WTC11 (cell line): ENCODE results near the gene TMUB1. TPM values are rescaled to one million over a fixed set of nuclear protein-coding genes. Genes with fewer than 3 reads are reported as not detected.

ENCODE experiments used
- ATAC-seq: fragments of 200-7000 bp; cut with Tn5 transposase; 2 replicates; pipeline ENCODE4 v1.10.0; 2021; ENCODE audit warnings: mild to moderate bottlenecking, moderate library complexity
- CTCF ChIA-PET: fragments of 300-600 bp; sonication (Branson Sonifier 250); formaldehyde crosslinking; loops from one replicate; lab custom pipeline; 2021; ENCODE audit warnings: antibody characterized with exemption; lab: Charles Lee
- POLR2A ChIA-PET: fragments of 350-600 bp; sonication (Branson Sonifier 250); formaldehyde crosslinking; loops from one replicate; lab custom pipeline; 2021; ENCODE audit warnings: antibody characterized with exemption; lab: Charles Lee
- DNase-seq: peaks from one replicate; pipeline ENCODE4 v3.0.0; 2021; ENCODE audit warnings: low spot score
- H3K27ac Mint-ChIP-seq: 2 replicates; pipeline ENCODE4 v1.8.0; 2021; ENCODE audit warnings: mixed read lengths
- H3K27me3 Mint-ChIP-seq: 2 replicates; pipeline ENCODE4 v1.8.0; 2021; ENCODE audit warnings: low read depth, mild to moderate bottlenecking, moderate library complexity, mixed read lengths
- H3K36me3 Mint-ChIP-seq: 2 replicates; pipeline ENCODE4 v1.8.0; 2021; ENCODE audit warnings: mixed read lengths
- H3K4me1 Mint-ChIP-seq: 2 replicates; pipeline ENCODE4 v1.8.0; 2022; ENCODE audit warnings: mixed read lengths
- H3K4me3 Mint-ChIP-seq: 2 replicates; pipeline ENCODE4 v1.8.0; 2021; ENCODE audit warnings: mild to moderate bottlenecking, moderate library complexity, mixed read lengths
- H3K9me3 Mint-ChIP-seq: 2 replicates; pipeline ENCODE4 v1.8.0; 2021; ENCODE audit warnings: mixed read lengths
- ETV6 ChIP-seq: sonication (generic); formaldehyde crosslinking; IDR thresholded peaks from 2 replicates; pipeline ENCODE4 v1.8.1; 2022; ENCODE audit warnings: mild to moderate bottlenecking, missing genetic modification reagents
- FOXP1 ChIP-seq: sonication (generic); formaldehyde crosslinking; IDR thresholded peaks from 2 replicates; pipeline ENCODE4 v1.8.0; 2022; ENCODE audit warnings: missing genetic modification reagents, mild to moderate bottlenecking, moderate library complexity, borderline replicate concordance
- IRF2 ChIP-seq: sonication (generic); formaldehyde crosslinking; IDR thresholded peaks from 2 replicates; pipeline ENCODE4 v1.8.0; 2022; ENCODE audit warnings: low read depth, missing genetic modification reagents, borderline replicate concordance
- KAT7 ChIP-seq: sonication (generic); formaldehyde crosslinking; IDR thresholded peaks from 2 replicates; pipeline ENCODE4 v1.8.1; 2023; ENCODE audit warnings: missing genetic modification reagents, mild to moderate bottlenecking, borderline replicate concordance
- NFATC4 ChIP-seq: fragments of 250-450 bp; sonication (Bioruptor Pico); IDR thresholded peaks from 2 replicates; pipeline ENCODE4 v1.9.0; 2021; ENCODE audit warnings: mild to moderate bottlenecking
- NFYB ChIP-seq: sonication (generic); formaldehyde crosslinking; conservative IDR thresholded peaks from 2 replicates; pipeline ENCODE4 v1.8.0; 2022; ENCODE audit warnings: low read depth, missing genetic modification reagents
- total RNA-seq: library from RNA; stranded (reverse); gene quantifications from 3 replicates; pipeline ENCODE4 v1.2.3, GENCODE V29; 2021
- TF ChIP-seq, protein P1 (sequence below): sonication (generic); formaldehyde crosslinking; IDR thresholded peaks from 2 replicates; pipeline ENCODE4 v1.8.0; 2023; ENCODE audit warnings: missing genetic modification reagents, mild to moderate bottlenecking, borderline replicate concordance
- TF ChIP-seq, protein P2 (sequence below): sonication (generic); formaldehyde crosslinking; IDR thresholded peaks from 2 replicates; pipeline ENCODE4 v1.8.1; 2022; ENCODE audit warnings: mild to moderate bottlenecking, moderate library complexity, missing genetic modification reagents
- TF ChIP-seq, protein P3 (sequence below): sonication (generic); formaldehyde crosslinking; IDR thresholded peaks from 2 replicates; pipeline ENCODE4 v1.8.1; 2023; ENCODE audit warnings: mild to moderate bottlenecking, missing genetic modification reagents, moderate library complexity
- TF ChIP-seq, protein P4 (sequence below): fragments of 250-450 bp; sonication (Bioruptor Pico); IDR thresholded peaks from 2 replicates; pipeline ENCODE4 v1.9.0; 2021; ENCODE audit warnings: mild to moderate bottlenecking, borderline replicate concordance
- TF ChIP-seq, protein P5 (sequence below): sonication (generic); formaldehyde crosslinking; conservative IDR thresholded peaks from 2 replicates; pipeline ENCODE4 v1.8.1; 2023; ENCODE audit warnings: mild to moderate bottlenecking, low read depth, missing genetic modification reagents, moderate library complexity
- TF ChIP-seq, protein P6 (sequence below): fragments of 250-450 bp; sonication (Bioruptor Pico); IDR thresholded peaks from 2 replicates; pipeline ENCODE4 v1.8.0; 2021; ENCODE audit warnings: mild to moderate bottlenecking
- TF ChIP-seq, protein P7 (sequence below): sonication (generic); formaldehyde crosslinking; IDR thresholded peaks from 2 replicates; pipeline ENCODE4 v1.8.1; 2023; ENCODE audit warnings: mild to moderate bottlenecking, missing genetic modification reagents
- TF ChIP-seq, protein P8 (sequence below): fragments of 250-450 bp; sonication (Bioruptor Pico); IDR thresholded peaks from 2 replicates; pipeline ENCODE4 v1.9.0; 2021; ENCODE audit warnings: moderate library complexity, mild to moderate bottlenecking, inconsistent platforms, borderline replicate concordance

TMUB1 gene
- total RNA-seq, 1 experiment from 2014 or later: 72.8 TPM

DNA sequence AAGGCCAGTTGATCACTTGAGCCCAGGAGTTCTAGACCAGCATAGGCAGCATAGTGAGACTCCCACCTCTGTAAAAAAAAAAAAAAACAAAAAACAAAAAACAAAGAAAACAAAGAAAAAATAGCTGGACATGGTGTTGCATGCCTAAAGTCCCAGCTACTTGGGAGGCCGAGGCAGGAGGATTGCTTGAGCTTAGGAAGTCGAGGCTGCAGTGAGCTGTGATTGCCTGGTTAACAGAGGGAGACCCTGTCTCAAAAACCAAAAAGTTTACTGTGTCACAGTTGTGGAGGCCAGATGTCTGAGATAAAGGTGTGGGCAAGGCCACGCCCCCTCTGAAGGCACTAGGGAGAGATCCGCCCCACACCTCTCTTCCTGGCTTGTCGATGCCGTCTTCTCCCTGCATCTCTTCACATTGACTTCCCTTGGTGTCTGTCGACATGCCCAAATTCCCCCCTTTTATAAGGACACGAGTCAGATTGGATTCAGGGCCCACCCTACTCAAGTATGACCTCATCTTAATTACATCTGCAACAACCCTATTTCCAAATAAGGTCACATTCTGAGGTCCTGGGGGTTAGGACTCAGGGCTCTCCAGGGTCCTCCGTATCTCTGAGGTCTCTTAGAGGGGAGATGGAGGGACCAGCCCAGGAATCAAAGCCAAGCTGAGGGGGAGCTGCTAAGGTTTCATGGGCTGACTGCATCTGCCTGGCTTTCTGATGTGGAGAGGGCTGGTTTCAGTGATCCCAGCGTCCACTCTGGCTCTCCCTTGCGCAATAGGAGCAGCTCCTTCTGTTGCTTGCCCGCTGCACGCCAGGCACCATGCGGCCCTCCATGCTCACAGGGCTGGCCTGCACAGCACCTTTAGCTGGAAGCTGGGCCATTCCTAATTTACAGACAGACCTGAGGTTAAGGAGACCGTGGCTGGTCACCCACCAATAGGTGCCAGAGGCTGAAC, 26.1 kb upstream of the TMUB1 start (continued):
- TF ChIP-seq, protein P1, sequence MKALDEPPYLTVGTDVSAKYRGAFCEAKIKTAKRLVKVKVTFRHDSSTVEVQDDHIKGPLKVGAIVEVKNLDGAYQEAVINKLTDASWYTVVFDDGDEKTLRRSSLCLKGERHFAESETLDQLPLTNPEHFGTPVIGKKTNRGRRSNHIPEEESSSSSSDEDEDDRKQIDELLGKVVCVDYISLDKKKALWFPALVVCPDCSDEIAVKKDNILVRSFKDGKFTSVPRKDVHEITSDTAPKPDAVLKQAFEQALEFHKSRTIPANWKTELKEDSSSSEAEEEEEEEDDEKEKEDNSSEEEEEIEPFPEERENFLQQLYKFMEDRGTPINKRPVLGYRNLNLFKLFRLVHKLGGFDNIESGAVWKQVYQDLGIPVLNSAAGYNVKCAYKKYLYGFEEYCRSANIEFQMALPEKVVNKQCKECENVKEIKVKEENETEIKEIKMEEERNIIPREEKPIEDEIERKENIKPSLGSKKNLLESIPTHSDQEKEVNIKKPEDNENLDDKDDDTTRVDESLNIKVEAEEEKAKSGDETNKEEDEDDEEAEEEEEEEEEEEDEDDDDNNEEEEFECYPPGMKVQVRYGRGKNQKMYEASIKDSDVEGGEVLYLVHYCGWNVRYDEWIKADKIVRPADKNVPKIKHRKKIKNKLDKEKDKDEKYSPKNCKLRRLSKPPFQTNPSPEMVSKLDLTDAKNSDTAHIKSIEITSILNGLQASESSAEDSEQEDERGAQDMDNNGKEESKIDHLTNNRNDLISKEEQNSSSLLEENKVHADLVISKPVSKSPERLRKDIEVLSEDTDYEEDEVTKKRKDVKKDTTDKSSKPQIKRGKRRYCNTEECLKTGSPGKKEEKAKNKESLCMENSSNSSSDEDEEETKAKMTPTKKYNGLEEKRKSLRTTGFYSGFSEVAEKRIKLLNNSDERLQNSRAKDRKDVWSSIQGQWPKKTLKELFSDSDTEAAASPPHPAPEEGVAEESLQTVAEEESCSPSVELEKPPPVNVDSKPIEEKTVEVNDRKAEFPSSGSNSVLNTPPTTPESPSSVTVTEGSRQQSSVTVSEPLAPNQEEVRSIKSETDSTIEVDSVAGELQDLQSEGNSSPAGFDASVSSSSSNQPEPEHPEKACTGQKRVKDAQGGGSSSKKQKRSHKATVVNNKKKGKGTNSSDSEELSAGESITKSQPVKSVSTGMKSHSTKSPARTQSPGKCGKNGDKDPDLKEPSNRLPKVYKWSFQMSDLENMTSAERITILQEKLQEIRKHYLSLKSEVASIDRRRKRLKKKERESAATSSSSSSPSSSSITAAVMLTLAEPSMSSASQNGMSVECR (CRISPR knock-in tag): no peak
- no peak for TF ChIP-seq NFATC4 (CRISPR knock-in tag)
- no peak for TF ChIP-seq ETV6 (CRISPR knock-in tag)
- no peak for TF ChIP-seq IRF2 (CRISPR knock-in tag)
- TF ChIP-seq NFYB: no peak
- TF ChIP-seq, protein P2, sequence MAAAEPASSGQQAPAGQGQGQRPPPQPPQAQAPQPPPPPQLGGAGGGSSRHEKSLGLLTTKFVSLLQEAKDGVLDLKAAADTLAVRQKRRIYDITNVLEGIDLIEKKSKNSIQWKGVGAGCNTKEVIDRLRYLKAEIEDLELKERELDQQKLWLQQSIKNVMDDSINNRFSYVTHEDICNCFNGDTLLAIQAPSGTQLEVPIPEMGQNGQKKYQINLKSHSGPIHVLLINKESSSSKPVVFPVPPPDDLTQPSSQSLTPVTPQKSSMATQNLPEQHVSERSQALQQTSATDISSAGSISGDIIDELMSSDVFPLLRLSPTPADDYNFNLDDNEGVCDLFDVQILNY: no peak

DNA sequence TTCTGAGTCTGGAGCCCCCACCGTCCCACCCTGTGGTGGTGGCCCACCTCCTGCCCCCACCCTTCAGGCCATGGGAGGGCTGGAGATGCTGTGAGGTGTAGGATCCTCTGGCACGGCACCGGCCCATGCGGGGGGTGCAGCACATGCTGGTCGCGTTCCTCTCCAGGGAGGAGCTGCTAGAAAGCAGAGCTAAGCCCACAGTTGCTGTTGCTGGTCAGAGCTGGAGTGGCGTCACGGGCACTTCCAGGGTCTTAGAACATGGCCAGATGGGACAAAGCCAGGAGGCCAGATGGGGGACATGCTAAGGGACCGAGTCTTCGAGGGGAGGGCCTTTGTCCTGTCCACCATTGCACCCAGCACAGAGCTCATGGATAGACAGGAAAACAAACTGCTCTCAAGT, 24.6 kb upstream of the TMUB1 start:
- H3K4me3 Mint-ChIP-seq: no peak overlapping the region
- DNase-seq: no peak
- no peak for ATAC-seq
- no peaks in the 10 kb centered on the region for H3K9me3 Mint-ChIP-seq
- no peaks in the 10 kb centered on the region for H3K27me3 Mint-ChIP-seq
- CTCF ChIA-PET: interaction anchor here (1.3 to 9.9 kb wide), 8 partner anchors 16 to 143 kb away, joined by 3 to 118 read pairs (median 4); partner anchors contain the start of gene ABCB8
- H3K36me3 Mint-ChIP-seq: no peaks in the 10 kb centered on the region; the same call in 1 of the 2 replicates
- no peak overlapping the region for H3K27ac Mint-ChIP-seq
- H3K4me1 Mint-ChIP-seq: peaks cover 41% of the 10 kb centered on the region
- POLR2A ChIA-PET: interaction anchor here (0.6 kb wide), 1 partner anchor 54 kb away, joined by 9 read pairs; no protein-coding TSS in a partner anchor
- TF ChIP-seq, protein P3, sequence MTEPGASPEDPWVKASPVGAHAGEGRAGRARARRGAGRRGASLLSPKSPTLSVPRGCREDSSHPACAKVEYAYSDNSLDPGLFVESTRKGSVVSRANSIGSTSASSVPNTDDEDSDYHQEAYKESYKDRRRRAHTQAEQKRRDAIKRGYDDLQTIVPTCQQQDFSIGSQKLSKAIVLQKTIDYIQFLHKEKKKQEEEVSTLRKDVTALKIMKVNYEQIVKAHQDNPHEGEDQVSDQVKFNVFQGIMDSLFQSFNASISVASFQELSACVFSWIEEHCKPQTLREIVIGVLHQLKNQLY (CRISPR knock-in tag): no peak
- TF ChIP-seq, protein P2: no peak
- TF ChIP-seq, protein P4, sequence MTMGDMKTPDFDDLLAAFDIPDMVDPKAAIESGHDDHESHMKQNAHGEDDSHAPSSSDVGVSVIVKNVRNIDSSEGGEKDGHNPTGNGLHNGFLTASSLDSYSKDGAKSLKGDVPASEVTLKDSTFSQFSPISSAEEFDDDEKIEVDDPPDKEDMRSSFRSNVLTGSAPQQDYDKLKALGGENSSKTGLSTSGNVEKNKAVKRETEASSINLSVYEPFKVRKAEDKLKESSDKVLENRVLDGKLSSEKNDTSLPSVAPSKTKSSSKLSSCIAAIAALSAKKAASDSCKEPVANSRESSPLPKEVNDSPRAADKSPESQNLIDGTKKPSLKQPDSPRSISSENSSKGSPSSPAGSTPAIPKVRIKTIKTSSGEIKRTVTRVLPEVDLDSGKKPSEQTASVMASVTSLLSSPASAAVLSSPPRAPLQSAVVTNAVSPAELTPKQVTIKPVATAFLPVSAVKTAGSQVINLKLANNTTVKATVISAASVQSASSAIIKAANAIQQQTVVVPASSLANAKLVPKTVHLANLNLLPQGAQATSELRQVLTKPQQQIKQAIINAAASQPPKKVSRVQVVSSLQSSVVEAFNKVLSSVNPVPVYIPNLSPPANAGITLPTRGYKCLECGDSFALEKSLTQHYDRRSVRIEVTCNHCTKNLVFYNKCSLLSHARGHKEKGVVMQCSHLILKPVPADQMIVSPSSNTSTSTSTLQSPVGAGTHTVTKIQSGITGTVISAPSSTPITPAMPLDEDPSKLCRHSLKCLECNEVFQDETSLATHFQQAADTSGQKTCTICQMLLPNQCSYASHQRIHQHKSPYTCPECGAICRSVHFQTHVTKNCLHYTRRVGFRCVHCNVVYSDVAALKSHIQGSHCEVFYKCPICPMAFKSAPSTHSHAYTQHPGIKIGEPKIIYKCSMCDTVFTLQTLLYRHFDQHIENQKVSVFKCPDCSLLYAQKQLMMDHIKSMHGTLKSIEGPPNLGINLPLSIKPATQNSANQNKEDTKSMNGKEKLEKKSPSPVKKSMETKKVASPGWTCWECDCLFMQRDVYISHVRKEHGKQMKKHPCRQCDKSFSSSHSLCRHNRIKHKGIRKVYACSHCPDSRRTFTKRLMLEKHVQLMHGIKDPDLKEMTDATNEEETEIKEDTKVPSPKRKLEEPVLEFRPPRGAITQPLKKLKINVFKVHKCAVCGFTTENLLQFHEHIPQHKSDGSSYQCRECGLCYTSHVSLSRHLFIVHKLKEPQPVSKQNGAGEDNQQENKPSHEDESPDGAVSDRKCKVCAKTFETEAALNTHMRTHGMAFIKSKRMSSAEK: no peak
- TF ChIP-seq, protein P5, sequence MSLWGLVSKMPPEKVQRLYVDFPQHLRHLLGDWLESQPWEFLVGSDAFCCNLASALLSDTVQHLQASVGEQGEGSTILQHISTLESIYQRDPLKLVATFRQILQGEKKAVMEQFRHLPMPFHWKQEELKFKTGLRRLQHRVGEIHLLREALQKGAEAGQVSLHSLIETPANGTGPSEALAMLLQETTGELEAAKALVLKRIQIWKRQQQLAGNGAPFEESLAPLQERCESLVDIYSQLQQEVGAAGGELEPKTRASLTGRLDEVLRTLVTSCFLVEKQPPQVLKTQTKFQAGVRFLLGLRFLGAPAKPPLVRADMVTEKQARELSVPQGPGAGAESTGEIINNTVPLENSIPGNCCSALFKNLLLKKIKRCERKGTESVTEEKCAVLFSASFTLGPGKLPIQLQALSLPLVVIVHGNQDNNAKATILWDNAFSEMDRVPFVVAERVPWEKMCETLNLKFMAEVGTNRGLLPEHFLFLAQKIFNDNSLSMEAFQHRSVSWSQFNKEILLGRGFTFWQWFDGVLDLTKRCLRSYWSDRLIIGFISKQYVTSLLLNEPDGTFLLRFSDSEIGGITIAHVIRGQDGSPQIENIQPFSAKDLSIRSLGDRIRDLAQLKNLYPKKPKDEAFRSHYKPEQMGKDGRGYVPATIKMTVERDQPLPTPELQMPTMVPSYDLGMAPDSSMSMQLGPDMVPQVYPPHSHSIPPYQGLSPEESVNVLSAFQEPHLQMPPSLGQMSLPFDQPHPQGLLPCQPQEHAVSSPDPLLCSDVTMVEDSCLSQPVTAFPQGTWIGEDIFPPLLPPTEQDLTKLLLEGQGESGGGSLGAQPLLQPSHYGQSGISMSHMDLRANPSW (CRISPR knock-in tag): no peak
- no peak for TF ChIP-seq KAT7
- TF ChIP-seq, protein P6, sequence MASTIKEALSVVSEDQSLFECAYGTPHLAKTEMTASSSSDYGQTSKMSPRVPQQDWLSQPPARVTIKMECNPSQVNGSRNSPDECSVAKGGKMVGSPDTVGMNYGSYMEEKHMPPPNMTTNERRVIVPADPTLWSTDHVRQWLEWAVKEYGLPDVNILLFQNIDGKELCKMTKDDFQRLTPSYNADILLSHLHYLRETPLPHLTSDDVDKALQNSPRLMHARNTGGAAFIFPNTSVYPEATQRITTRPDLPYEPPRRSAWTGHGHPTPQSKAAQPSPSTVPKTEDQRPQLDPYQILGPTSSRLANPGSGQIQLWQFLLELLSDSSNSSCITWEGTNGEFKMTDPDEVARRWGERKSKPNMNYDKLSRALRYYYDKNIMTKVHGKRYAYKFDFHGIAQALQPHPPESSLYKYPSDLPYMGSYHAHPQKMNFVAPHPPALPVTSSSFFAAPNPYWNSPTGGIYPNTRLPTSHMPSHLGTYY (CRISPR knock-in tag): no peak
- TF ChIP-seq FOXP1 (CRISPR knock-in tag): no peak
- TF ChIP-seq, protein P7, sequence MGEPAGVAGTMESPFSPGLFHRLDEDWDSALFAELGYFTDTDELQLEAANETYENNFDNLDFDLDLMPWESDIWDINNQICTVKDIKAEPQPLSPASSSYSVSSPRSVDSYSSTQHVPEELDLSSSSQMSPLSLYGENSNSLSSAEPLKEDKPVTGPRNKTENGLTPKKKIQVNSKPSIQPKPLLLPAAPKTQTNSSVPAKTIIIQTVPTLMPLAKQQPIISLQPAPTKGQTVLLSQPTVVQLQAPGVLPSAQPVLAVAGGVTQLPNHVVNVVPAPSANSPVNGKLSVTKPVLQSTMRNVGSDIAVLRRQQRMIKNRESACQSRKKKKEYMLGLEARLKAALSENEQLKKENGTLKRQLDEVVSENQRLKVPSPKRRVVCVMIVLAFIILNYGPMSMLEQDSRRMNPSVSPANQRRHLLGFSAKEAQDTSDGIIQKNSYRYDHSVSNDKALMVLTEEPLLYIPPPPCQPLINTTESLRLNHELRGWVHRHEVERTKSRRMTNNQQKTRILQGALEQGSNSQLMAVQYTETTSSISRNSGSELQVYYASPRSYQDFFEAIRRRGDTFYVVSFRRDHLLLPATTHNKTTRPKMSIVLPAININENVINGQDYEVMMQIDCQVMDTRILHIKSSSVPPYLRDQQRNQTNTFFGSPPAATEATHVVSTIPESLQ (CRISPR knock-in tag): no peak
- TF ChIP-seq ETV6 (CRISPR knock-in tag): no peak
- TF ChIP-seq, protein P8, sequence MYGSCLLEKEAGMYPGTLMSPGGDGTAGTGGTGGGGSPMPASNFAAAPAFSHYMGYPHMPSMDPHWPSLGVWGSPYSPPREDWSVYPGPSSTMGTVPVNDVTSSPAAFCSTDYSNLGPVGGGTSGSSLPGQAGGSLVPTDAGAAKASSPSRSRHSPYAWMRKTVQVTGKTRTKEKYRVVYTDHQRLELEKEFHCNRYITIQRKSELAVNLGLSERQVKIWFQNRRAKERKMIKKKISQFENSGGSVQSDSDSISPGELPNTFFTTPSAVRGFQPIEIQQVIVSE: no peak
